HG02981 (cell line): Measurements from ENCODE around the gene CCDC167.

Experiments used
- ATAC-seq: cut with Tn5 transposase; IDR thresholded peaks from one replicate; pipeline ENCODE4 v1.9.1; 2021; ENCODE audit warnings: mild to moderate bottlenecking, moderate library complexity; ENCODE audit not compliant: unreplicated experiment

CCDC167 gene

DNA sequence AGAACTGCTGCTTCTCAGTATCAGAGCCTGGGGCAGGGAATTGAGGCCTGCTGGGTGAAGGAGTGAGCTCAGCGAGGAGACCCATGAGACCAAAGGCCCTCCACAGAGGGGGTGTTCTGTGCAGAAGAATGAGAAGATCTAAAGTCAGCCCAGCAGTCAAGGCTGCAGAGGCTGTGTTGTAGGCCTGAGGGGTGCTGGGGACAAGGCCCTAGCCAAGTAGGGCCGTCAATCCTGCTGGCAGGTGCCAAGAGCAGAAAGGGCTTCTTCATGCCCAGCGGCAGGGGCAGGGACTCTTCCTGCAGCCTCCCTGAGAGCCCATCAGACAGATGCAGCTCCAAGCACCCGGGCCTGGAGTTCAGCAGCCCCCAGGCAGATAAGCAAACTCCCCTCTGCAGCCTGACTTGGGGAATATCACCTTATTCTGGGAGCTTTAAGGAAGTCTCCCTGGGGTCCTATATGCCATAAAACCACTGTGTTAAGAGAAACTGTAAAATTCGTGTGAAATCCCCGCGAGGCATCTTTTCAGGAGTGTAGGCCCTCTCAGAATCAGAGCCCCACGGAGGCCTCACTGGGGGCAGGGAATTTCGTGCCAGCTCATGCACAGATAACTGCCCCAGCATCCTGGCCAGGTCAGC, 9.0 kb downstream of the CCDC167 start:
- ATAC-seq: no peak

DNA sequence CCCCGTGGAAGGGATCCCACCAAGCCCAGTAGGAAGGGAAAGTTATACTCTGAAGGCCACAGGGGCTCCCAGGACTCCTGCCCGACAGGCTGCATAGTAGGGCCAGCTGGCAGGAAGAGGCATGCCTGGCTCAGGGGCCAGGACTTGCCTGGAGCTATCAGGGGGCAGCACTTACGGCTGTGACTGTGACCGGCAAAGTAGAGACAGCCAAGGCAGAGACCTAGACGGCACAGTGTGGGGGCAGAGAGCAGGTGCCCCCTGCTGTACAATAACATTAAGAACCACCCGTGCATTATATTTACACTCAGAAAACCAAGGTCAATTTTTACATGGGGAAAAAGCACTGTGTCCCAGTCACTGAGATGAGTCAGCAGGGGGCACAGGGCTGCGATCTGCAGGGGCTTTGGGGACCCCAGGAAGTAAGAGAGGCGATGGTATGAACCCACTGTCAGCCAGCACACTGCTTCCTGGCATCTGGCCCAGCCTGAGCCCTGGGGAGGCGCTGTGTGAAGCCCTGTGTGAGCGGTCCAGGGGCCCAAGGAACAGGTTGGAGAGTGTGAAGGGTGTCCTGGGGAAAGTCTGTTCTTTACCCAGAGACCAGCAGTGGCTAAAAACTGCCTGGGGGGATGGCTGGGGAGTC, 9.9 kb downstream of the CCDC167 start:
- ATAC-seq: no peak

DNA sequence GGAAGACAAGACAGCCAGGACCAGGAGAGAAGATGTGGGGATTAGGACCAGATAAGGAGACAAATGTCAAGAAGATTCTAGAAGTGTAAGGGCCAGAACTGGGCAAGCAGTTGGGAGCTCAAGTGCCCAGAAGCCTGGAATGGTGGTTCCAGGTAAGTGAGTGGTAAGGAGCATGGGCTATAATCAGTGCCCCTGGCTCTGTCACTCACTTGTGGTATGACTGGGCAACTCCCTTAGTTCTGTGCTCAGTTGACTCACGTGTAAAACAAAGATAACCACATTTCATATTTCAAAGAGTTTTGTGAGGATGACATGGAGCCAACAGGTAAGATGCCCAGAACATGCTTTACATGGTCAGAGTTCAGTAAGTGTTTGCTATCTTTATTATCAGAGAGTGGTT, 11.2 kb downstream of the CCDC167 start:
- no peak for ATAC-seq

DNA sequence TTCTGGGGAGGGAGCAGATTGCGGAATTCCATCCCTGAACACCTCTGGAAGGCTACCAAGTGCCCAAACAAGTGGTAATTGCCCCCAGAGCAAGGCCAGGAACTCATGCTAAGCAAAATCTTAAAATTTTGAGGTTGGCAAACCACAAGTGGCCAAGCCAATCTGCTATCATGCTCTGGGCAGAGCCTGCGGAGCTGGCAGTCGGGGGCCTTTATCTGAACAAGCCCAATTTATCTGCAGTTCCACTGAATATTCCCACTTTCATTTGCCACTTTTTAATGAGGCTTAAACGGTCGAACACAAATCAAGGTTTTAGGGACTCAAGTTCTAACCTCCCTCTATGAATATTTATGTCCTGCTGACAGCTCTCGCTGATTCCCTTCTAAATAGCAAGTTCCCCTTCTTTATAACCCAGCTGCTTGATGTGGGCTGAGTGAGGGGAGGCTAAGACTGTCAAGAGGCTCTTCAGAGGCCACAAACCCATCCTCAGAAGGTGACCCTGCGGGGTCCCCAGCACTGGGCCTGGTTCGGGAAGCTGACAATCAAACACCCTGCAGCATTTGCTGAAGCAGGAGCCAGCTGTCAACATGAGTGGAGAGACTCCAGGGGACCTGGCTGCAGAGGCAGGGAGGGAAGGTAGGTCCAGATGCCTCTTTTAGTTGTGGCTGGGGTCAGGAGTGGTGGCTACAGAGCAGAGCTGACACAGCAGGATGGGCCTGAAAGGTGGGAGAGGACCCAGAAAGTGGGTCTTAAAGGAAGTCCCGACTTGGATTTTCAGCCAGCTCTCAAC, 11.9 kb downstream of the CCDC167 start:
- ATAC-seq: no peak

DNA sequence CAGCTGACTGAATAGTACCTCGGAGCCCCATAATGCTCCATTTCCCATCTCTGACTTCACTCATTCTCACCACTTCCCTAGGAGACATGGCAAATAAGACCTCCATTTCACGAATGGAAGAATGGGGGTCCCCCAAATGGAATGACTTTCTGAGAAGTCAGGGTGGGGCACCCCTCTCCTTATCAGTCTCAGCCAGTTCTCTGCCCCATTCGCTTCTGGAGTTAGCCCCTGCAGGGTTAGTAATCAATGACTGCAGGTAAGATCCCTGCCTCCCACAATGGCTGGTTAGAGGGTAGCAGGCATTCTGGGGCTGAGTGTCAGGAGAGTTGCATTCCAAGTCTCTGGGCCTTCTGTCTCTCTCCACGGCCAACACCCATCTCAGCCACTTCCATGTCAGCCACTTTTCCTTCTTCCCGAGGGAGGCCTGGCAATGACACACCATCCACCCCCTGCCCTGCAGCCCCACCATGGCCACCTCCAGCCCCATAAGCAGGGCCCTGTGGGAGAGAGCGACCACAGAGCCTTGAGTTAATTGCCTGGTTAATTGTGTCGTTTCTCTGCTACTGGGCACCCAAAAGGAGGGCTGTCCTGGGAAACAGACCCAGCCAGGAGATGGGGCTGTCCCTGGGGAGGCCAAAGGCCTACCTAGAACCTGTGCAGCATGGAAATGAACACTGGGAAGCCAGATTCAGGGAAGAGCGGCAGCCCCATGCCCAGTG, 13.4 kb downstream of the CCDC167 start:
- no peak for ATAC-seq

DNA sequence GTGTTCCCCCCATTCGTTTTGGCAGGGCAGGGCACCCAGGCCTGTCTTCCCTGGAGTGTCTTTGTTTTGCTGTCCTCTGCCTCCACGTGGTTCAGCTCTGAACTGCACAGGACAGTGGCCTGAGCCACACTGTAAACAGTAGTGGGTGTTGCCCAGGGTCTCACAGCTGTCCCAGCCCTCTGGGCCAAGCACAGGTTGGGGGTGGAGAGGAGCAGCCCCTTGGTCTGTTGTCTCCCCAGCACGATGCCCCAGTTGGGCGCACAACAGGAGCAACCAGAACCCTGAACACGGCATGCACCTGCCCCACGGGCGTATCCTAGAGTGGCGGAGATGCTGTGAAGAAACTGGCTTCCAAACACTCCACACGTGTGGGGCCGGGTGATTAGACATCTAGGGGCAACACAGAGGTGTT, 14.4 kb downstream of the CCDC167 start:
- ATAC-seq: no peak

DNA sequence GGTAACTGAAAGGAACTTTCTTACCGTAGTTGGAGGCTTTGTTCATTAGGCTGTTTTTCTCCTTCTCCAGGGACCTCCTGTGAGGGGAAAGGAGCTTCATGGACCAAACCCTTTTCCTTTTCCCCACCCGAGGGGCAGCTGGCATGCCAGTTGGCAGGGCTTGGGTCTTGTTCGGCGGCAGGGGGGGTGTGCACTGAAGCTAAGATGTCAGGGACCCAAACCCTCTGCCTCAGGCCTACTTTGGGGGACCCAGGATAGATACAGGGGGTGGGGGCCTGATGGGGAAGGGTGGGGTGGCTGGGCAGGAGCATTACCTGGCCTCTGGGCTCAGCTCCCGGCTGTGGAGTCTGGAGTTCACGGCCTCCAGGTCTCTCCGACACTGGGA, 14.9 kb downstream of the CCDC167 start:
- no peak for ATAC-seq

DNA sequence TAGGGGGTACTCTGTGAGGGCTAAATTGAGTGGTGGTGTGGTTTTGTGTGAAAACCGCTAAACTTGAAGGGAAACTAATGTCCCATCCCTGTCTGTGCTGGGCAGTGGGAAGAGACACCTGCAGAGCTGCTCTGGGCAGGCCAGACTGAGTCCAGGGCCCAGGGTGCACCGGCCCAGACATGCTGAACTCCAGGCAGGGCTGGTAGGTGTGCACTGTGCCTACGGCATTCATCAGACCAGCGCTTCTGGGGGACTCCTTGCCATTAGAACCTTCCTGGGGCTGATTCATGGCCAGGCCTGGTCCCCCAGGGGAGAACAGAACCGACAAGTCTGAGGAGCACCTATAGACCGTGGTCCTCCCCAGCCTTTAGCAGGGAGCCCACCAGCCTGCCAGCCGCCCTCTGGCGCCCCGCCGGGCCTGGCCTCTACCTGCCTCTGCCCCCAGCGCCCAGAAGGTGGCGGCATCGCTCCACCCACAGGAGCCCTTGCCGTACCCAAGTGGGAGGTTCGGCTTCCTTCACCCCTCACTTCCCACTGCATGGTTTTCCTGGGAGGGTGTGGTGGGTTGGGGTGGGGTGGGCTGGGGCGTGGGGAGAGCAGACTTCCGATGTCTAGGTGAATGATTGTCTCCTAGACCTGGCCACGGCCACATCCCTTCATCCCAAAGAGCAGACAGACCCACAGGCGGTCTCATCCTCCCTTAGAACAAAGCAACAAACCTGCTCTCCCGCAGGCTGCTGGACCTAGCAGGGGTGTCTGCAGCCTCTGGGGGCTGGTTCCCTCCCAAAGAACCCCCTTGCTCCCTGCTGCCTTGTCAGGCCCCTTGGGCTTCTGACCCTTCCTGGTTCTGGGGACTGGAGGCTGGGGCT, 15.5 kb downstream of the CCDC167 start:
- ATAC-seq: no peak

DNA sequence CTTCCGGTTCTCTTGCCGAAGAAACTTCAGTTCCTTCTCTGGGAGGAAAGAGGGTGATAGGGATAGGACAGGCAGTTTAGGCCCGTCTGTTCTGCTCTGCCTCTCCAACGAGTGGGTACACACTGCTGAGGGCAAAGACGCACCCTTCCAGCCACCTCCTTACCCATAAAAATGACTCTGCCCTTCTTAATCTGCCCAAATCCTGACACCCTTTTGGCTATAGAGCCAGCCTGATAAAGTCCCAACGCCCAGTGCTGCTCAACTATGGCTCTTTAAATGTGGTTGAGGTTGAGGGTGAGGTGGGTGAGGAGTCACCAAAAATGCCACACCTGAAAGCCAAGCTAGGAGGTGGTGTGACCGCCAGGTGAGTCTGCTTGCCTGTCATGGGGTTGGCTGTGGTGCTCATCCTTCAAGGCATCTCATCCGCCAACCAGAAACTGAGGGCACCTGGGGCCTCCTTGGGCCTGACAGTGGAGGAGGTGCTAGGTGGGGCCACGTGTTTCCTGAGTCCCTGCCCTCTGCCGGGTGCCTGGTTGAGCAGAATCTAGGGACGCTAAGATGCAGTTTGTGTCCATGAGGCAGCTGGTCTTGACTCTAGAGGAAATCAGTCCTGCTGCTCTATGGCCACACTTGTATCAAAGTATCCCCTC, 16.3 kb downstream of the CCDC167 start:
- no peak for ATAC-seq

DNA sequence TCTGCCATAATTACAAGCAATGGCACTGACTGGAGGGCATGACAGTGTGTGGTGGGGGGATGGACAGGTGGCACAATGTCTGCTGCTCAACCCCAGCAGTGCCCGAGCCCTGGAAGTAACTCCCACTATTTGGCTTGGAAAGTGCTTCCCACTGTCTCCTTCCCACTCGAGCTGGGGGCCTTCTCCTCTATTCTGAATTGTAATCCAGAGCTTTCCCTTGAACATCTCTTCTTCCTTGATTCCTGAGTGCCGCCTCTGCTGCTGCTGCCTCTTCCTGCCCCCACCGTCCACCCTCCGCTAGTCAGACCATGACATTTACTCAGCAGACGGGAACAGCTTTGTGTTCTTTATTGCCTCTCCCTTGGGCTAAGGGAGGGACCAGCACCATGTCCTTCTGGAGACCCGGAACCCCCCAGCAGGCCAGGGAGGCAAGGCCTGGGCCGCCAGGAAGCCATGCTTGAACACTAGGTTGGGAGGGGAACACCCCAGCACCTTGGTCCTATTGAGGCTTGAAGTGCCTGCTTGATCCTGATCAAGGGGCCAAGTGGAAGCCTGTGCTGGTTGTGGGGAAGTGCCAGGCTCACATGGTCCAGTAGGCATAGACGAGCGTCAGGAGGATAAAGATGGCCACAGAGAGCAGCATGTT, 17.0 kb downstream of the CCDC167 start:
- no peak for ATAC-seq

DNA sequence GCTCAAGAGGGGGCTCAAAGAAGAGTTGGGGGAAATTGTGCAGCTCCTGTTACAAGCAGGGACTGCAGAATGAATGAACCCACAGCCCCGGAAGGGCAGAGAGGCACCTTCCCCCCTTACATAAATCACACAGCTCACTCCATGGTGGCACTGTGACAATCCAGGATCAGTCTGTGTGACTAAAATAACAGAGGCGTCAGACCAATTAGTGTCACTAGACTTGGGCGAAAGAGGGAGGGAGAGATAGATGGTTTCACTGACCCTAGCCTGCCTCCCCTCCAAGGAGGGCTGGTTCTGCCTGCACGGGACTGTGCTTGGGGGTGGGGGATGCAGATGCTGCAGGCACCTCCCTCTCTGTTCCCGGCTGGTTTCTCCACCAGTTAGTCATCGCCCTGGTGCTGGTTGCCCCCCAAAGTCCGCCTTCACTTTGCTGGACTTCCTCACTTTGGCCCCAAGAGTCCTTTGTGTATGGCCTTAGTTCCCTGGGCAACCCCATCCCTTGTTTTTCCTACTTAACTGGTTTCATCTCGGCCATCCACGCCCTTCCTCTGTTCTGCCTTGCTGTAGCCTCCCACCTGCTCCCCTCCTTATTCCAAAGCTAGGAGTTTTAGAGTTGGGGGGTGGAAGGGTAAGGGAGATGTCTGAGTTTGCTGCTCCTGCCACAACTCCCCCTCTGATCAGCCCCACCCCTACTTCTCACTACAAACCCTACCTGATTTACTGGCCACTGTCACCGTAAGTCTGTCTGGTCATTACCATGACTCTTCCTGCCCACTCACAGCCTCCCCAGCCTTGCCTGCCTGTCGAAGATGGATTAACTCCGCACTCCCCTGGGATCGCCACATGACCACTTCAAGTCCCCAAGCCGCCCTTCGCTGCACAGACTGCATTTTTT, 17.7 kb downstream of the CCDC167 start:
- no peak for ATAC-seq

DNA sequence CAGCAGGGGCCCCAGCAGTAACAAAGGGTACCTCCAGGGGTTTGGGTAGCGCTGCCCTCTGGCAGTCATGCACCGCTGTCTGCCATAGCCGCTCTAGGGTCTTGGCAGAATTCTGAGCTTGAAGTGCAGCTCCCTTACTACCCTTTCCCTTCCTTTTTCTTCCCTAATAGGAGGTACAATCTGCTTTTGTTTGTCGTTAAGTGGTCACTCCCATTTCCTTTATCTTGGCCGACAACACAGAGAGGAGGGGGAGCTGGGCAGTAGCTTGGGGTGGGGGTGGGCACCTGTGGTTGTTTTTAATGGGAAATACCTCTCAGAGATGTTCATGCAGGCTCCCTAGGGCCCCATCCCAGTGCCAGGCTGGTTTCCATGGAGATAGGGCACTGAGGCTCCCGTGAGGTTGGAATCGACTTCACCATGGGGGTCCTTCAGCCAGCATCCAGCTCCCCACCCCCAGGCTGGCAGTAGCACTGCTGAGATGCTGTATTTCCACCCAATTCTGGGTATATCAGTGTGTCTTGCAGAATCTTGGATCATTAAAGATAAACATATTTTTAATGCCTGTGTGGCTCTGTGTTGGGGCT, 18.6 kb downstream of the CCDC167 start:
- ATAC-seq: no peak

DNA sequence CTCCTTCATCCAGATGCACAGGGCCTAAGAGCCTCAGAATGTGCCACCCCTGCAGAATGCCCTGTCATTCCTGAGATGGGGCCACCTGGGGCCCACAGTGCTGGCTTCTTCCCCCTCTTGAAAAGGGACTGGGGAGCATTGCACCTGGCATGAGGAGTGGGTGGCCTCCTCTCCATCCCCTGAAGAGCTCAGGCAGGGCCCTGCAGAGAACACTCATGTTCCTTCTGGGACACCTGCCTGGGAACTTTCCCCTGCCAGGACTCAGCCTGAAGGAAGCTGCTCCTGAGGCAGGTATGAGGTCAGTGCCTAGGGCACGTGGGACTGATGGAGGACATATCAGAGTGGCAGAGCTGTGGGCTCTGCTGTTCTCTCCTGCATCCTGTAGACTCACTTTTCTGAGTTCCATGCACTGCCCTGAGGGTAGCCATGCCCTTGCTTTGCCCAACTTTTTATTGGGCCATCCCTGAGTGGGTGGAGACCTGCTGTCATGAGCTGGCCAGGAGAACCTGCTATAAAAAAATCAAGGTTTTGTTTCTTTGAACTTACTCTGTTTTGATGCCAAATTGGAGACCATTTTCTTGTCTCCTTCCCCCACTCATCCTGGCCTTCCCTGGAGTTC, 19.5 kb downstream of the CCDC167 start:
- no peak for ATAC-seq

DNA sequence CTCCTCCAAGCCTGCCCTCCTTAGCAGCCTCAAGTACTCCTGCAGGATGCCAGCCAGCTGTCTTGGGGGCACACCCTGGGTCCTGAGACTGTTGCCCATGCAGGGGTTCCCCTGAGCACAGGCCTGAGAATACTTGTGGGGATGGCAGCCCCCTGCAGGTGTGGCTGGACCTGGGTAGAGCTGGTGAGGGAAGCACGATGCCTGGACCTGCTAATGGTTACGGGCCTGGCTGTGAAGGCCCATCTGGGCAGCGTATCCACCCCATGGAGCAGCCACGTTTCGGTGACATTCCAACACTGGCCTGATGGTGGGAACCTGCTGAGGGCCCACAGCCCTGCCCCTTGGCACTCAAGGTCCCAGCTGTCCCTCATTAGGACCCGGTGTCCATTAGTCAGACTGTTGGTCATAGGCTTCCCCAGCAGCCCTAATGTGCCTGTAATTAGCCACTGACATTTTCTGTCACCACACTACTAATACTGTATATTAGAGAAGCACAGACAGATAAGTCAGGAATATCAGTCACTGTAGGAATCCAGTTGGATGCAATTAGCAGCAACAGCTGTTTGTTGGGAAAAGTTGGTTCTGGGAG, 20.3 kb downstream of the CCDC167 start:
- ATAC-seq: no peak

DNA sequence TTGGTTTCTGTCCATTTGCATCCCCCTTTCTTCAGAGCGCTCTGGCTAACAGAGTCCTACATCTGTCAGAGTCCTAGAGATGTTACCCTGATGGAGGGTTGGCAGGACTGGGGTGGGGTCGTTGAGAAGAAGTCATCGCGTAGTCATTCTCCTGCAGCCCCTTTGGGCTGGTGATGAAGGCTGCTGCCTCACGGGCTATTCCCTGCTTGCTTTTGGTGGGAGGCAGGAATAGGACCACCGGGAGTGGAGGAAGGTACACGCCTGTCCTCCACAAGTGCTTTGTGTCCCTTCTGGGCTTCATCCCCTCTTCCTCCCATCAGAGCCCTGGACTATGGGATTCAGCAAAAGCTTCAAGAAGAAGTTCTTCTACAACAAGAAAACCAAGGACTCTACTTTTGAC, 20.9 kb downstream of the CCDC167 start:
- no peak for ATAC-seq

DNA sequence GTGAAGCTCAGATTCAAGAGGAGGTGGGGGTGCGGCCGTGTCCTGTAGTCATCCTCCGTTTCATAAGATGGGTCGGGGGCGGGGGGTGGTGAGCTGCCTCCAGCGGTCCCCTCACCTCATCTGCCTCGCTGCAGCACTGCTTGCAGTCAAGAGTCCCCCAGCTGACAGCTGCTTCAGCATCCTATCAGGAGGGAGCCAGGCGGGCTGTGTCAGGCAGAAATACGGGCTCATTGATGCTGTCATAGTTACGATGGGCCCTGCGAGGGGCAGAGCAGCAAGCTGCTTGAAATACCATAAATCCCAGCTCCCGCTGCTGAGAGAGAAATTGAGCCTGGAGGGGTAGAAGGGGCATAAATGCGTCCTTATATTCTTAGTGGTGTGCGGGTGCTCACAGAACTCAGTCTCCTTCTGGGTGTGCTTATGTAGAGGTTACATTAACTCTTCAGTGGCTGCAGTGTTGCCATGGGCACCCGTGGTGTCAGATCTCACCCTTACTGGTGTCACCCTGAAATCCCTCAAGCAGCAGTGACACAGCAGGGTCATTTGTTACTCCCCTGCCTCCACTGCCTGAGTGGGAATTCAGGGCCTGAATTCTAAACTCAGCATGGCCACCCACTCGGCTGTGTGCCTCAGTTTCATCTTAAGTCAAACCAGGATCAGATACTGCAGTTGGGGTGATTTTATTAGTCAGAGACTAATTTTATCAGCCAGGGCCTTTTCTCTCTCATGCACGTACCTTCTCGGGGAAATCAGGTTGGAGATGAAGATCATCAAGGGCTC, 21.8 kb downstream of the CCDC167 start:
- no peak for ATAC-seq

DNA sequence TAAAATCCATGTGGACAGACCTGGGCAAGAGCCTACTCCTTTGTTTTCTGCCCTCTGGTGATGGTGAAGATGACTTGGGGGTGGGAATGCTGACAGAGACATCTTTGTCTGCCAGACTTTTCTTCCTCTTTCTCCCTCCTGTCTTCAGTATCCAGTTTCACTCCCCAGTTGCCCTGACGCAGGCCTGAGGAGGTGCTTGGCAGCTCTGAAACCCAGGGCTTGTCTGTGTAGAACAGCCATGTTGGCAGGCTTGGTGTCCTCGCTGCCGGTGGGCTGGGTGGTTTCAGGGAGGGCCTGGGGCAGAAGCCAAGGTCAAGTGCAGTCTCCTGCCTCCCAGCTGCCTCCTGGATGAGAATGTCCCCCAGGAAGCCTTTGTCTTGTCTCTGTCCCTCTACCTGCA, 22.5 kb downstream of the CCDC167 start:
- no peak for ATAC-seq
